GM21526 (cell line): ENCODE results near the gene EPHB1.

Source experiments
- ATAC-seq: cut with Tn5 transposase; IDR thresholded peaks from one replicate; pipeline ENCODE4 v1.9.1; 2021; ENCODE audit warnings: moderate library complexity; ENCODE audit not compliant: unreplicated experiment, low FRiP score

The EPHB1 gene

DNA sequence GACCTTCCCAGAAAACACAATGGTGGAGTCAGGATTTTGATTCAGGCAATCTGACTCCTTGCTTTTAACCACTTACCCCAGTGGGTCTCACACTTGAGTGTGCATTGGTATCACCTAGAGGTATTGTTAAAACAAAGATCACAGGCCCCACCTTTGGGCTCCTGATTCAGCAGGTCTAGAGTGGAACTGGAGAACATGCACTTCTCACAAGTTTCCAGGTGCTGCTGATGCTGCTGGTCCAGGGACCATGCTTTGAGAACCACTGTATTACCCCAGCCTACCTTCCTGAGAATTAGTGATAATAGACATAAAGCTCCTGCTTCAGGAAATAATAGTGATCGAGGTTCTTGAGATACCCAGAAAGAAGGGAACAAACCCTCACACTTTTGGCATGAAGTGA is 466.9 kb downstream of the EPHB1 start:
- no peak for ATAC-seq

DNA sequence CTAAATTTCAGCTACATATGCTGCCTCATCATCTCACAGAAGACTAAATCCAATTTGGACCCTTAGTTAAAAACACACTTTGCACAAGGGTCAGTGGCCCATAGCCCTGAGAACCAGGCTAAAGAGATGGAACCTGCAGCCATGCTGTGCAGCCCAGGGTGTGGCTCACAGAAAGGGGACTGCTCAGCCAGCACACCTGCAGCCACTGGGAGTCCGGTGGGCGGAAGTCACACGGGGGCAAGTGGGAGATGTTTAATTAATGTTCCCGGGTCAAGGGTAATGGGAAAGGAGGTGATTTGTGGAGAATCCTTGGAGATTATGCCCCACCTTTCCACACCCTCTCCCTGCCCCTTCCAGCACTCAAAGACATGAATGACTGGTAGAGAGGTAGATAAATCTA is 467.4 kb downstream of the EPHB1 start:
- ATAC-seq: no peak

DNA sequence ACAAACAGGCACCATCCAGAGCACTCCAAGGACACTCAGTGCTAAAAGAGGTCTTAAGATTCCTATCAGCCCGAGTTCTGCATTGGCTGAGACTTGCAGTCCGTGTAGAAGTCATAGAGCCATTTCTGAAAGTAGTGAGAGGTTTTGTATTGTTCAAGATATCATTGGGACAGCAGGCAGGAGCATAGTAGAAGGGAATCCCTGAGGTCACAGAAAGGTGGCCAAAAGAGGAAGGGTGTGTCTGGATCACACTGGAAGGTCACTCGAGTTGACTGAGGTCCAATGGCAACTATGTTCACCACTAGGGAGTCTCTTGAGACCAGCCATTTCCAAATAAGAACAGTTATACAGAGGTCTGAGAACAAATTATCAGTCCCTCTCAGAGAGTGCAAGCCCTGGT is 468.3 kb downstream of the EPHB1 start:
- no peak for ATAC-seq

DNA sequence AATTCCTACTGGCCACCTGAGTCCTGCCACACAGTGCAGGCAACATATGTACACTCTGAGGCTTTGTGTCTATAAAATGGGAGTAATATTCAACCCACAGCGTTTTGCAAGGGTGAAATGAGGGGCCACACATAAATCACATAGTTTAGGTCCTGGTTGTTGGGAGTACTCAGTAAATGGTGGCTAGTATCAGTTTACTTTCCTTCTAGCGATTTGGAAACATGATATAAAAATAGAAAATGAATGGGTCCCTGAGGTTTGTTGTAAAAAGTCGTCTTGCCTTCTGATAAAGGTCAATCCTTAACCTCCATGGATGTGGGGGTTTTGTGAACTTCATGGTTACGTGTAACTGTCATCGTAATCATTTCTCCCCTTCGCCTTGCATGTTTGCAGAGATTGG is 472.4 kb downstream of the EPHB1 start:
- no peak for ATAC-seq

DNA sequence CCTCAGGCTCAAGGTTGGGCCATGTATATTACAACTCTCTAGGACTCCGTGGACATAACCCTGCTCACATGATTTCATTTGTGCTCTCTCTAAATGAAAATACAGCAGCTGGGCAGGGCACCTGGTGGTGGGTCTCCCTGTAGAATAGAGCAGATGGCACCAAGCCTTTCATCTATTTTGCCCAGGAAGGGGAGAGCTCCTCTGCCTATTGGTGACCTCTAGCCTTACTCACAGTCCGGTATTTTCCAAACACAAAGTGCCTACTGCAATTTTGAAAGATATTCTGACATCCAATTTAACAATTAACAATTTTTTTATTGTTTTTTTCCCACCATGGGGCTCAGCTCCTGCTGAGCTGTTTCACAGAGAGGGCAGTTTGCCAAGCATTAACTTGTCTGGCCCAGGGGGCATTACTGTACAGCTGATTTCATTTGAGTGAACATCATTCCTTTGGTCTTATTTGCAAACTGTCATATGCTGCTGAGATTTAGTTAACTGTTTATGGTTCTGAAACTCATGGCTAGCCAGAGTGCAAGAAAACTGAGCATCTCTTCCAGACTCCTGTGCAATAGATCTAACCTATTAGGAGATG is 474.0 kb downstream of the EPHB1 start:
- no peak for ATAC-seq

DNA sequence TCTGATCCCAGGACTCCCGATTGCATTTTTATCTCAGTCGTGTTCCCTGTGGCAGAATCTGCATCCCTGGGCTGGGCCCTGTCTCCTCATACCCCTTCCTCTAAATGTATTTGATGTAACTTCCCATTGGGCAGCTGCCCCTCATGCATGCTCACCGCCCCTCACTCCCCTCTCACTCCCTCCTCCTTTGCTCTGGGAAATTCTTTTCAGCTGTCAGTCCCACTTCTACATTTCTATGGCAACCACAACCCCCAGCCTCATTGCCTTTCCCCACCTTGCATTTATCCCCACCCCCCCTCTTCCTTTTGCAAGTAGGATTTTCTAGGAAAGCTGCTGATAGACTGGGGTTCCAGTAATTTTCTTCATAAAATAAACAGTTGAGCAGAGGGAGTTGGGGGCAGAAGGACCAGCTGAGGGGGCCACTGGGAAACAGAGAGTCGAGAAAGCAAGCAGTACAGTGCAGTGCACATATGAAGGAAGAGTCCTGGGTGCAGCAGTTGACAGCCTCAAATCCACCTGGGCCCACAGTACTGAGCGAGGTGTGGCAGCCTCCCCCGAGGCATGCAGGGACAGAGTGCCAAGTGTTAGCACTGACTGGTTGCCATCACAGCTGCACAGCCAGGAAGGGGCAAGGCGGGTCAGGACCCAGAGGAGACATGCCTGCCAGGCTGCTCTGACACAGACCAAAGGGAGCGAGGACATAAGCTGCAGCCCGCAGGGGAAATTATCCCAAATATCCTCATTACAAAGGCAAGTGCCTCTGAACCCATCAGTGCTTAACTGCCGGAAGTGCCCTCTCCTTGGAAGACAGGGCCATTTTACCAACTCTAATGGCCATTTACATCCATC is 476.3 kb downstream of the EPHB1 start:
- ATAC-seq: no peak

DNA sequence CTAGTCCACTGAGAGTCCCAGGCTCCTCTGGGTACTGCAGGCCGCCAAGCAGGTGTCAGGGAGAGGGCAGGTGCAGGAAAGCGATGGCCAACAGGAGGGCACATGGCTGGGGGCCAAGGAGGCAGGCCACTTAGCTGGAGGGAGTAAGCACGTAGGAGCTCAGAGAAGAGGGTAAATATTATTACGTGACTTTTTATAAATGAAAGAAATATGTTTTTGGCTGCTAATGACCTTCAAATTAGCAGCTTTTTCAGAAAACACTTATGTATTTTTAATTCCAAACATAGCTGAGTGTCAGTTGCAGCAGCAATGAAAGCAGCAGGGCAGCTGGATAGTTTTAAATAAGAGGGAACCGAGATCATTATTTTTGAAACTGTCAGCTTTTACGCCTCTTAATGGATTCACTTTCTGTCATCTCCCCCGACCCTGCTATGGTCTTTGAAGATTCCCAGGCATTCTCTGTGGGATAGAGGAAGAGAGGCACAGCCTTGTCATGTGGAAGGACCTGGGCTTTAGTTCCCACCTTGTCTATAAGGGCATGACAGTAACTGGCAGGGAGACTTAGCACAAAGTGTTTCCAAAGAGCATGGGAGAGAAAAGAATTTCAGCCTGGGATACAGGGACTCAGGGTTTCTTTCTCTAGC is 477.1 kb downstream of the EPHB1 start:
- no peak for ATAC-seq

DNA sequence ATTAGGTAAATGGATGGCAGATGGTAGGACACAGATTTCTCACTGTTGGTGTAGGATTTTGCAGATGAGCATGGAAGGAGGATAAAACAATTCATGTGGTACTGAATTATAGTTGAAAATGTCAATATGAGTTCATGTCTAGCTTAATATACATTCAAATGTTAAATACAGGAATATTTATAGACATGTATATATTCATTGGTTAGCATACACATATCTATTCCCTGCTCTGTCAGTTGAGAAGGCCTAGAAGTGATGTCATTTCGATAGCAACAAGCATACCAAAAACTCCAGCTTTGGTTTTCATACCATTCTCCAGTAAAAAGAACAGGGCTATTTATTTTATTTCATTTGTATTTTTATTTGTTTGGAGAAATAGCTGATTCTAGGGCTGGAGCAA is 497.1 kb downstream of the EPHB1 start:
- ATAC-seq: no peak

DNA sequence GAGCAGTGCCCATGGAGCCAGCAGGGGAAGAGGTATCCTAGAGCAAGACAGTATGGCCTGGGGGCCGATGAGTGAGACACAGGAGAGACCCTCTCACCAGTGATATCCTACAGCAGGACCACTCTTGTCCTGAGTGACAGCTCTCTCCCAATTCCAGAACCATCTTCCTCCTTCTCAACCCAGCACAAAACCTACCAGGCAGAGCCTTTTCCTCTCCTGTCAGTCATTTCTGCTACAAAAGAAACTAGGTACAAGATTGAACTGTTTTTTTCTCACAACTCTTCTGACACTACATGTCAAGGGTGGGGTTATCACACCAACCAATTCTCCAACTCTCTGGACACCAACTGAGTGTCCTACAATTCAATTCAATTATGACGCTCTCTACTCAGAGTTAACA is 506.6 kb downstream of the EPHB1 start:
- no peak for ATAC-seq

DNA sequence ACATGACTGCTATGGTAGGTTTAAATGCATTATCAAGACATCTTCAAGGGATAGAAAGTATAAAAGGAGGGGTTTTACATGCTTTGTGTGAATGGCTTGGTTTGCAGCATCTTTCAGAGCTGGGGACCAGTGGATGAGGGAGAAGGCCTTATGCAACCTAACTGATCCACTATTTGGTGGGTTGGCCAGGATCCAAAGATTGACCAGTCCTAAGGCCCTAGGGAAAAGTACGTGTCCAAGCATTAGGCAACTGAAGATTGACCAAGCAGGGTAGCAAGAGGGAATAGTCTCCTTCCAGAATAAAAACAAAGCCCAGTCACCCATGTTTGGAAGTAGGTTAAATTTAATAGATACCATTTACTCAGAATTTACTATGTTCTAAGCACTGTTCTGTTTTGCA is 509.3 kb downstream of the EPHB1 start:
- ATAC-seq: no peak
